K562 (cell line): Measurements from ENCODE around the gene MBOAT1.

ENCODE experiments used
- ETV6 ChIP-seq, 3 experiments: fragments of 150-350 bp in 1 of 3; sonication (generic) in 1 of 3; formaldehyde crosslinking in 1 of 3; IDR thresholded peaks; 2 replicates each; pipeline versions ENCODE4 v1.6.1 to v1.8.0; 2014 to 2022; ENCODE audit warnings: borderline replicate concordance in 2 of 3, low read depth in 2 of 3, antibody characterized with exemption in 1 of 3, low read length in 1 of 3, mild to moderate bottlenecking in 1 of 3, missing genetic modification reagents in 1 of 3
- NR1H2 ChIP-seq: sonication (generic); formaldehyde crosslinking; IDR thresholded peaks from 2 replicates; pipeline ENCODE4 v1.4.0; 2020; ENCODE audit warnings: mild to moderate bottlenecking, missing genetic modification reagents
- POLR2AphosphoS5 ChIP-seq: IDR thresholded peaks from 2 replicates; pipeline ENCODE4 v1.6.1; 2011; ENCODE audit warnings: mild to moderate bottlenecking, low read depth, low read length, moderate library complexity; ENCODE audit not compliant: control insufficient read depth, insufficient read depth
- TF ChIP-seq, protein P1 (sequence below): fragments of 250-450 bp; sonication (Bioruptor Pico); IDR thresholded peaks from 2 replicates; pipeline ENCODE4 v1.5.0; 2022; ENCODE audit warnings: mild to moderate bottlenecking
- TF ChIP-seq, protein P2 (sequence below), 3 experiments: IDR thresholded peaks in 2 of 3; conservative IDR thresholded peaks in 1 of 3; 2 replicates each; pipeline ENCODE4 v1.5.1; 2011 to 2012; ENCODE audit warnings: low read length in 3 of 3, mild to moderate bottlenecking in 3 of 3, control low read depth in 2 of 3, improper control_type of control experiment in 1 of 3, inconsistent platforms in 1 of 3, low read depth in 1 of 3, mixed read lengths in 1 of 3, moderate library complexity in 1 of 3; ENCODE audit not compliant: insufficient read depth in 2 of 3

DNA sequence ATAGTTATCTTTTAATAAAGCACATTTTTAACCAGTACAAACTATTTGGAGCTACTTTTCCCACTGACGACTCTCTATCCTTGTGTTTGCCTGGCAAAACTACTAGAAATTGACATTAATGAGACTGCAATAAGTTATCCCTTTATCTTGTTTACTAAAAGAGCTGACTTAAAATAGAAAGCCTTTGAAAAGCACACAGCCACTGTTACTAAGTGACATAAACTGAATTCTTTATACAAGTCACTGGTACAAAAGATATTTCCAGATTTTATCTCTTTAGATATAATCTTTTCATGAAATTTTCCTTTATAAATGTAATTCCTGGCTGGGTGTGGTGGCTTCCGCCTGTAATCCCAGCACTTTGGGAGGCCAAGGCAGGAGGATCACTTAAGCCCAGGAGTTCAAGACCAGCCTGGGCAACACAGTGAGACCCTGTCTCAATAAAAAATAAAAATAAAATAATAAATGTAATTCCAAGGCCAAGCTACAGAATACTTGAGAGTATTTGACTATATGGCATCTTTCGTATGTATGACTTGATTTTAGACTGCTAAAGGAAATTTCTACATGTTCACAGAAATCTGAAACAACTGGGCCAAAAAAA is 9.5 kb downstream of the MBOAT1 start:
- TF ChIP-seq, protein P1, sequence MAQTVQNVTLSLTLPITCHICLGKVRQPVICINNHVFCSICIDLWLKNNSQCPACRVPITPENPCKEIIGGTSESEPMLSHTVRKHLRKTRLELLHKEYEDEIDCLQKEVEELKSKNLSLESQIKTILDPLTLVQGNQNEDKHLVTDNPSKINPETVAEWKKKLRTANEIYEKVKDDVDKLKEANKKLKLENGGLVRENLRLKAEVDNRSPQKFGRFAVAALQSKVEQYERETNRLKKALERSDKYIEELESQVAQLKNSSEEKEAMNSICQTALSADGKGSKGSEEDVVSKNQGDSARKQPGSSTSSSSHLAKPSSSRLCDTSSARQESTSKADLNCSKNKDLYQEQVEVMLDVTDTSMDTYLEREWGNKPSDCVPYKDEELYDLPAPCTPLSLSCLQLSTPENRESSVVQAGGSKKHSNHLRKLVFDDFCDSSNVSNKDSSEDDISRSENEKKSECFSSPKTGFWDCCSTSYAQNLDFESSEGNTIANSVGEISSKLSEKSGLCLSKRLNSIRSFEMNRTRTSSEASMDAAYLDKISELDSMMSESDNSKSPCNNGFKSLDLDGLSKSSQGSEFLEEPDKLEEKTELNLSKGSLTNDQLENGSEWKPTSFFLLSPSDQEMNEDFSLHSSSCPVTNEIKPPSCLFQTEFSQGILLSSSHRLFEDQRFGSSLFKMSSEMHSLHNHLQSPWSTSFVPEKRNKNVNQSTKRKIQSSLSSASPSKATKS = no peak
- TF ChIP-seq ETV6 (IDR thresholded peaks at IDR 0.05; ENCODE audit: borderline replicate concordance in 1 of 2, low read depth in 2 of 2, low read length in 1 of 2) (no peak), ETV6 (CRISPR knock-in tag; IDR thresholded peaks at IDR 0.05; ENCODE audit: borderline replicate concordance) (no peak), POLR2AphosphoS5 (no peak), NR1H2 (no peak)
- TF ChIP-seq, protein P2, sequence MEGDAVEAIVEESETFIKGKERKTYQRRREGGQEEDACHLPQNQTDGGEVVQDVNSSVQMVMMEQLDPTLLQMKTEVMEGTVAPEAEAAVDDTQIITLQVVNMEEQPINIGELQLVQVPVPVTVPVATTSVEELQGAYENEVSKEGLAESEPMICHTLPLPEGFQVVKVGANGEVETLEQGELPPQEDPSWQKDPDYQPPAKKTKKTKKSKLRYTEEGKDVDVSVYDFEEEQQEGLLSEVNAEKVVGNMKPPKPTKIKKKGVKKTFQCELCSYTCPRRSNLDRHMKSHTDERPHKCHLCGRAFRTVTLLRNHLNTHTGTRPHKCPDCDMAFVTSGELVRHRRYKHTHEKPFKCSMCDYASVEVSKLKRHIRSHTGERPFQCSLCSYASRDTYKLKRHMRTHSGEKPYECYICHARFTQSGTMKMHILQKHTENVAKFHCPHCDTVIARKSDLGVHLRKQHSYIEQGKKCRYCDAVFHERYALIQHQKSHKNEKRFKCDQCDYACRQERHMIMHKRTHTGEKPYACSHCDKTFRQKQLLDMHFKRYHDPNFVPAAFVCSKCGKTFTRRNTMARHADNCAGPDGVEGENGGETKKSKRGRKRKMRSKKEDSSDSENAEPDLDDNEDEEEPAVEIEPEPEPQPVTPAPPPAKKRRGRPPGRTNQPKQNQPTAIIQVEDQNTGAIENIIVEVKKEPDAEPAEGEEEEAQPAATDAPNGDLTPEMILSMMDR (IDR thresholded peaks at IDR 0.05 in 2 of 3, conservative IDR thresholded peaks at IDR 0.05 in 1 of 3; ENCODE audit: insufficient read depth in 2 of 3, low read depth in 1 of 3, low read length in 3 of 3) = no peak
